Activated gamma-delta T cell treated with anti-CD3 and anti-CD28 coated beads, Interleukin-2, amount 50 U/mL, for 16 hours (primary cell): ENCODE data around the gene KBTBD8.

Experiments used
- DNase-seq: peaks from one replicate; pipeline ENCODE4 v3.0.0-alpha.2; 2020; ENCODE audit warnings: low read depth

The KBTBD8 gene

GRCh38 chr3:67037615-67038014 lies 39.5 kb downstream of the KBTBD8 start:
- no peak for DNase-seq

- no peak for DNase-seq
These were observed 46.2 kb downstream of the KBTBD8 start for GRCh38 chr3:67044295-67044694.

- DNase-seq = no peak
These were observed 46.8 kb downstream of the KBTBD8 start for GRCh38 chr3:67044955-67045354.

GRCh38 chr3:67045711-67046465 lies 47.8 kb downstream of the KBTBD8 start:
- no peak for DNase-seq

- no peak for DNase-seq
These were observed 48.9 kb downstream of the KBTBD8 start for GRCh38 chr3:67047051-67047450.

- no peak for DNase-seq
These were observed 50.1 kb downstream of the KBTBD8 start for GRCh38 chr3:67048067-67048714.

- no peak for DNase-seq
These were observed 50.6 kb downstream of the KBTBD8 start for GRCh38 chr3:67048715-67049074.

- no peak for DNase-seq
These were observed 61.3 kb downstream of the KBTBD8 start for GRCh38 chr3:67059443-67059842.
